K562 (cell line): Measurements from ENCODE around the gene ADPRM. TPM values are rescaled to one million over a fixed set of nuclear protein-coding genes. Genes with fewer than 3 reads are reported as not detected.

Source experiments
- ATAC-seq: fragments of 200-7000 bp; cut with Tn5 transposase; 3 replicates; pipeline ENCODE4 v1.9.1; 2020; ENCODE audit warnings: moderate library complexity
- BruUV-seq: library from RNA; stranded (reverse); fragments of 400-500 nt; replicated peaks from 2 replicates; lab custom pipeline; 2021; lab: Mats Ljungman, UMichigan
- CTCF ChIA-PET: fragments of 300-600 bp; formaldehyde crosslinking; extraction: SDS; loops from one replicate; lab custom pipeline; 2021; ENCODE audit warnings: low intra/inter-chr PET ratio; lab: Yijun Ruan, JAX
- POLR2A ChIA-PET: fragments of 300-600, 350-650 bp; sonication (Branson Sonifier 250); formaldehyde crosslinking; extraction: SDS; loops from one replicate; lab custom pipeline; 2021; ENCODE audit warnings: antibody characterized with exemption, inconsistent platforms; lab: Yijun Ruan, JAX
- DNase-seq, 4 experiments: peaks; one replicate each; pipeline versions ENCODE4 v3.0.0 to v3.0.0-alpha.2; 2011 to 2018; ENCODE audit warnings: low spot score in 3 of 4, mixed read lengths in 3 of 4; ENCODE audit errors: extremely low read depth in 1 of 4
- FAIRE-seq: peaks from 2 replicates; lab custom pipeline; 2011; peaks lifted over from hg19 to GRCh38; lab: Jason Lieb, UNC
- H2AFZ ChIP-seq: 2 replicates; pipeline ENCODE4 v1.6.0; 2011; ENCODE audit warnings: low read depth, low read length, control low read depth, inconsistent platforms
- H3K27ac ChIP-seq: fragments of 200-600 bp; 3 replicates; pipeline ENCODE4 v1.8.0; 2011; ENCODE audit warnings: low read depth, mild to moderate bottlenecking, control low read depth, inconsistent platforms, low read length, moderate library complexity, mixed read lengths; ENCODE audit errors: extremely low read depth
- H3K27me3 ChIP-seq, 2 experiments: fragments of 300-600 bp in 1 of 2; 2 replicates in 1 of 2; 3 replicates in 1 of 2; pipeline versions ENCODE4 v1.6.0 to v1.8.0; 2011; ENCODE audit warnings: inconsistent platforms in 2 of 2, low read length in 2 of 2, mild to moderate bottlenecking in 1 of 2, mixed read lengths in 1 of 2, moderate library complexity in 1 of 2; ENCODE audit not compliant: control insufficient read depth in 2 of 2, insufficient read depth in 2 of 2
- H3K36me3 ChIP-seq: fragments of 300-600 bp; 3 replicates; pipeline ENCODE4 v1.8.0; 2011; ENCODE audit warnings: mild to moderate bottlenecking, low read length, inconsistent platforms; ENCODE audit not compliant: control insufficient read depth, insufficient read depth
- H3K4me1 ChIP-seq, 2 experiments: fragments of 200-600 bp in 1 of 2; replicated peaks in 1 of 2; 2 replicates in 1 of 2; 3 replicates in 1 of 2; pipeline versions ENCODE4 v1.5.1 to v1.8.0; 2011; ENCODE audit warnings: inconsistent platforms in 2 of 2, low read length in 2 of 2, mild to moderate bottlenecking in 1 of 2, mixed read lengths in 1 of 2, moderate library complexity in 1 of 2; ENCODE audit not compliant: control insufficient read depth in 2 of 2, insufficient read depth in 2 of 2
- H3K4me2 ChIP-seq: 2 replicates; pipeline ENCODE4 v1.6.1; 2011; ENCODE audit warnings: low read length, control low read depth, inconsistent platforms, mixed read lengths; ENCODE audit not compliant: insufficient read depth
- H3K4me3 ChIP-seq: fragments of 200-600 bp; sonication (generic), shearing (Covaris generic); 2 replicates; pipeline ENCODE4 v1.5.1; 2016; ENCODE audit warnings: control low read depth, inconsistent platforms
- H3K79me2 ChIP-seq: fragments of 200-600 bp; 3 replicates; pipeline ENCODE4 v1.8.0; 2011; ENCODE audit warnings: low read length, inconsistent platforms; ENCODE audit not compliant: control insufficient read depth, insufficient read depth
- H3K9ac ChIP-seq, 2 experiments: 2 replicates each; pipeline versions ENCODE4 v1.6.0 to v1.6.1; 2011; ENCODE audit warnings: low read depth in 2 of 2, low read length in 2 of 2, control low read depth in 1 of 2, inconsistent platforms in 1 of 2, mild to moderate bottlenecking in 1 of 2, mixed read lengths in 1 of 2; ENCODE audit not compliant: insufficient read depth in 1 of 2
- H3K9me1 ChIP-seq: one replicate; pipeline ENCODE4 v1.6.0; 2011; ENCODE audit warnings: inconsistent platforms, mild to moderate bottlenecking, low read length, moderate library complexity; ENCODE audit not compliant: control insufficient read depth, insufficient read depth
- H3K9me3 ChIP-seq: replicated peaks from 2 replicates; pipeline ENCODE4 v1.5.1; 2011; ENCODE audit warnings: low read depth, low read length, inconsistent platforms; ENCODE audit not compliant: control insufficient read depth, insufficient read depth
- H4K20me1 ChIP-seq: replicated peaks from 2 replicates; pipeline ENCODE4 v1.6.1; 2011; ENCODE audit warnings: low read length, inconsistent platforms, mixed read lengths; ENCODE audit not compliant: control insufficient read depth, insufficient read depth
- CREM ChIP-seq: IDR thresholded peaks from 2 replicates; pipeline ENCODE4 v1.6.1; 2014; ENCODE audit warnings: antibody characterized with exemption, low read depth
- DDX20 ChIP-seq: fragments of 450-650 bp; IDR thresholded peaks from 2 replicates; pipeline ENCODE4 v1.6.1; 2016; ENCODE audit warnings: missing genetic modification characterization, low read depth, mild to moderate bottlenecking, missing compliant biosample characterization, moderate library complexity
- ETV6 ChIP-seq, 3 experiments: fragments of 150-350 bp in 1 of 3; sonication (generic) in 1 of 3; formaldehyde crosslinking in 1 of 3; IDR thresholded peaks; 2 replicates each; pipeline versions ENCODE4 v1.6.1 to v1.8.0; 2014 to 2022; ENCODE audit warnings: borderline replicate concordance in 2 of 3, low read depth in 2 of 3, antibody characterized with exemption in 1 of 3, low read length in 1 of 3, mild to moderate bottlenecking in 1 of 3, missing genetic modification reagents in 1 of 3
- FOXK2 ChIP-seq, 2 experiments: fragments of 450-650 bp; IDR thresholded peaks in 1 of 2; conservative IDR thresholded peaks in 1 of 2; 2 replicates each; pipeline ENCODE4 v1.6.1; 2016; ENCODE audit warnings: low read depth in 2 of 2, mild to moderate bottlenecking in 1 of 2
- KDM1A ChIP-seq, 2 experiments: fragments of 450-650 bp; IDR thresholded peaks; 2 replicates each; pipeline ENCODE4 v1.6.1; 2016; ENCODE audit warnings: mild to moderate bottlenecking in 2 of 2
- LCOR ChIP-seq: sonication (generic); formaldehyde crosslinking; IDR thresholded peaks from 2 replicates; pipeline ENCODE4 v1.8.0; 2022; ENCODE audit warnings: mild to moderate bottlenecking, missing genetic modification reagents
- TAL1 ChIP-seq: fragments of 450-650 bp; IDR thresholded peaks from 2 replicates; pipeline ENCODE4 v1.6.1; 2016; ENCODE audit warnings: mild to moderate bottlenecking
- XRCC5 ChIP-seq: fragments of 200-400 bp; formaldehyde crosslinking; IDR thresholded peaks from 2 replicates; pipeline ENCODE4 v1.6.1; 2017; ENCODE audit warnings: low read depth, mild to moderate bottlenecking, low read length
- ZEB2 ChIP-seq: fragments of 450-650 bp; IDR thresholded peaks from 2 replicates; pipeline ENCODE4 v1.6.1; 2016
- ZNF324 ChIP-seq: fragments of 250-450 bp; sonication (Bioruptor Pico); IDR thresholded peaks from 2 replicates; pipeline ENCODE4 v1.4.0; 2020; ENCODE audit warnings: mild to moderate bottlenecking
- ZNF57 ChIP-seq: fragments of 450-650 bp; formaldehyde crosslinking; IDR thresholded peaks from 2 replicates; pipeline ENCODE4 v1.4.0; 2020; ENCODE audit warnings: mild to moderate bottlenecking, moderate library complexity
- ZNF717 ChIP-seq: fragments of 250-450 bp; sonication (Bioruptor Pico); IDR thresholded peaks from 2 replicates; pipeline ENCODE4 v1.5.0; 2021
- WGBS: fragments of 100-300 bp; shearing (Covaris generic); methylation state at CpG from one replicate; pipeline ENCODE4 v1.1.6; 2016; ENCODE audit warnings: low coverage, mixed read lengths; ENCODE audit not compliant: insufficient coverage; ENCODE audit errors: missing lambda C conversion rate; 5-methylcytosine and 5-hydroxymethylcytosine counted together
- in situ Hi-C: fragments of 300-500 bp; cut with MboI; formaldehyde crosslinking; loops from 4 replicates; pipeline ENCODE4 v1.15.0; 2018; ENCODE audit warnings: inconsistent platforms, mixed read lengths
- intact Hi-C: fragments of 100-400 bp; cut with micrococcal nuclease; formaldehyde crosslinking; loops from 2 replicates; pipeline ENCODE4 v1.14.2; 2022
- polyA plus RNA-seq, 8 experiments: library from polyadenylated mRNA; depleted of rRNA in 4 of 8; stranded (reverse) in 5 of 8; unstranded in 3 of 8; fragments of >200 nt; fragmentation: Nextera tagmentation in 2 of 8; fragmentation: Illumina TruSeq in 1 of 8; extraction: Ambion mirVana in 2 of 8; extraction: Trizol in 1 of 8; gene quantifications; 2 replicates each; pipeline versions ENCODE4 v1.2.1 to v1.2.3, GENCODE V29; 2011 to 2014; ENCODE audit warnings: inconsistent platforms in 1 of 8, missing spikeins in 1 of 8
- total RNA-seq, 7 experiments: library from RNA; depleted of rRNA in 6 of 7; stranded (reverse); fragments of >200 nt in 6 of 7; fragmentation: Illumina TruSeq in 2 of 7; extraction: Trizol in 2 of 7; gene quantifications; 2 replicates each; pipeline versions ENCODE4 v1.2.1 to v1.2.3, GENCODE V29; 2011 to 2021; ENCODE audit warnings: low replicate concordance in 1 of 7
- TF ChIP-seq, protein P1 (sequence below): fragments of 450-650 bp; formaldehyde crosslinking; IDR thresholded peaks from 2 replicates; pipeline ENCODE4 v1.4.0; 2020; ENCODE audit warnings: mild to moderate bottlenecking, moderate library complexity
- TF ChIP-seq, protein P2 (sequence below): fragments of 250-450 bp; sonication (Bioruptor Pico); IDR thresholded peaks from 2 replicates; pipeline ENCODE4 v1.8.0; 2021; ENCODE audit warnings: moderate library complexity, mild to moderate bottlenecking, inconsistent platforms

The ADPRM gene
- total and polyA plus RNA-seq, 9 of the 15 experiments (the other 6 are each of a cell fraction or from before 2014, with no cell fraction given) = 4.7 to 17.6 (median 6.2) TPM

DNA sequence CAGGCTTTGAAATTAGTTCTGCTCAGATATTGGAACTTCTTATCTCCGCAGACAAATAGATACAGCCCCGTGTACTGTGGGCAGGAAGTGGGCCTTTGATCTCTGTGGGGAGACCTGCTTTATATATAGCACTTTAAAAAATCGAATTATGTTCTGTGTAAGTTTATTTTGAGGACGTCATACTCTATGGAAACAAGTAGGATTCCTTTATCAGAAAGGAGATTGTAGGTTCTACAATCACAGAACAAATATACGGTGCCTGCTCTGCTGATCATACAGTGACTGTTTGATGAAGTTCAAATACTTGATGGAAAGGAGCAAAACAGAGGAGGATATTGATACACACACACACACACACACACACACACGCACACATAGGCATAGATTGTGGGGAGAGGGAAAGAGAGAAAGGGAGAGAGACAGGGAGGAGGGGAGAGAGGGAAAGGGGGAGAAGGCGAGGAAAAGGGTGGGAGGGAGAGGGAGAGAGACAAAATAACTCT, 47.2 kb downstream of the ADPRM start:
- no peaks in the 10 kb centered on the region for H3K9me3 ChIP-seq
- H3K36me3 ChIP-seq = no peaks in the 10 kb centered on the region
- no peak overlapping the region for H3K9ac ChIP-seq
- no peak for FAIRE-seq
- H3K4me3 ChIP-seq = no peak overlapping the region
- in situ Hi-C loops = no loop called here
- intact Hi-C loops = no loop called here
- no peaks in the 10 kb centered on the region for H4K20me1 ChIP-seq
- BruUV-seq = no TSS peak
- ATAC-seq = no peak
- no peaks in the 10 kb centered on the region for H3K4me1 ChIP-seq
- DNase-seq = no peak
- 3% methylated on average over 6 of the region's 7 CpGs for WGBS
- ChIA-PET CTCF (no interaction called here), POLR2A (no interaction called here)
- TF ChIP-seq, protein P1, sequence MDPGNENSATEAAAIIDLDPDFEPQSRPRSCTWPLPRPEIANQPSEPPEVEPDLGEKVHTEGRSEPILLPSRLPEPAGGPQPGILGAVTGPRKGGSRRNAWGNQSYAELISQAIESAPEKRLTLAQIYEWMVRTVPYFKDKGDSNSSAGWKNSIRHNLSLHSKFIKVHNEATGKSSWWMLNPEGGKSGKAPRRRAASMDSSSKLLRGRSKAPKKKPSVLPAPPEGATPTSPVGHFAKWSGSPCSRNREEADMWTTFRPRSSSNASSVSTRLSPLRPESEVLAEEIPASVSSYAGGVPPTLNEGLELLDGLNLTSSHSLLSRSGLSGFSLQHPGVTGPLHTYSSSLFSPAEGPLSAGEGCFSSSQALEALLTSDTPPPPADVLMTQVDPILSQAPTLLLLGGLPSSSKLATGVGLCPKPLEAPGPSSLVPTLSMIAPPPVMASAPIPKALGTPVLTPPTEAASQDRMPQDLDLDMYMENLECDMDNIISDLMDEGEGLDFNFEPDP (CRISPR knock-in tag) = no peak
- TF ChIP-seq ZEB2 = no peak
- TF ChIP-seq KDM1A (IDR thresholded peaks at IDR 0.05) = no peak
- no peak for TF ChIP-seq TAL1
- no peak for TF ChIP-seq XRCC5
- no peak for TF ChIP-seq FOXK2 (conservative IDR thresholded peaks at IDR 0.05 in 1 of 2, IDR thresholded peaks at IDR 0.05 in 1 of 2; ENCODE audit: low read depth in 2 of 2)
- TF ChIP-seq ZNF324 (CRISPR knock-in tag) = no peak
- TF ChIP-seq, protein P2, sequence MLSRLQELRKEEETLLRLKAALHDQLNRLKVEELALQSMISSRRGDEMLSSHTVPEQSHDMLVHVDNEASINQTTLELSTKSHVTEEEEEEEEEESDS (CRISPR knock-in tag) = no peak
- no peak for TF ChIP-seq ZNF57 (CRISPR knock-in tag)
- TF ChIP-seq LCOR (CRISPR knock-in tag) = no peak
- no peak for TF ChIP-seq DDX20 (tag)
- TF ChIP-seq CREM = no peak
- no peak for TF ChIP-seq ETV6 (IDR thresholded peaks at IDR 0.05; ENCODE audit: borderline replicate concordance in 1 of 2, low read depth in 2 of 2, low read length in 1 of 2)
- TF ChIP-seq ETV6 (CRISPR knock-in tag; IDR thresholded peaks at IDR 0.05; ENCODE audit: borderline replicate concordance) = no peak
- TF ChIP-seq ZNF717 (CRISPR knock-in tag) = no peak
- H3K9me1 ChIP-seq = no peaks in the 10 kb centered on the region
- peaks cover 0 to 8% of the 10 kb centered on the region in 2 experiments; a peak in 2 of 5 replicates for H3K27me3 ChIP-seq
- H2AFZ ChIP-seq = no peak overlapping the region
- H3K79me2 ChIP-seq = no peaks in the 10 kb centered on the region
- H3K27ac ChIP-seq = no peak overlapping the region
- H3K4me2 ChIP-seq = no peak overlapping the region
